H1 (cell line): Measurements from ENCODE around the gene SLC12A7. TPM values are rescaled to one million over a fixed set of nuclear protein-coding genes. Genes with fewer than 3 reads are reported as not detected.

Source experiments
- CTCF ChIA-PET: fragments of 300-600 bp; sonication (Branson Sonifier 250); formaldehyde crosslinking; loops from one replicate; lab custom pipeline; 2021; ENCODE audit not compliant: partially characterized antibody; lab: Charles Lee
- POLR2A ChIA-PET: fragments of 300-600 bp; sonication (Branson Sonifier 250); formaldehyde crosslinking; loops from one replicate; lab custom pipeline; 2021; ENCODE audit warnings: inconsistent platforms; ENCODE audit not compliant: partially characterized antibody; lab: Charles Lee
- DNase-seq, 2 experiments: peaks; one replicate each; pipeline versions ENCODE4 v3.0.0 to v3.0.0-alpha.2; 2010 to 2022; ENCODE audit warnings: low spot score in 2 of 2, low read depth in 1 of 2, mixed read lengths in 1 of 2
- FAIRE-seq: peaks from 2 replicates; lab custom pipeline; 2011; peaks lifted over from hg19 to GRCh38; lab: Jason Lieb, UNC
- H2AFZ ChIP-seq: 2 replicates; pipeline ENCODE4 v1.8.1; 2012; ENCODE audit warnings: low read length, inconsistent platforms
- H2AK5ac ChIP-seq: 2 replicates; pipeline ENCODE4 v1.6.1; 2013; ENCODE audit warnings: low read depth, low read length
- H2BK120ac ChIP-seq: replicated peaks from 2 replicates; pipeline ENCODE3; 2013; ENCODE audit warnings: low read depth, low read length, inconsistent platforms
- H2BK12ac ChIP-seq: 2 replicates; pipeline ENCODE4 v1.6.1; 2013; ENCODE audit warnings: low read depth, low read length
- H2BK15ac ChIP-seq: 2 replicates; pipeline ENCODE4 v1.6.1; 2013; ENCODE audit warnings: low read length
- H2BK20ac ChIP-seq: 2 replicates; pipeline ENCODE4 v1.6.1; 2013; ENCODE audit warnings: low read length
- H2BK5ac ChIP-seq: 2 replicates; pipeline ENCODE4 v1.6.1; 2013; ENCODE audit warnings: low read depth, low read length
- H3K14ac ChIP-seq: 2 replicates; pipeline ENCODE4 v1.6.1; 2013; ENCODE audit warnings: inconsistent platforms; ENCODE audit not compliant: insufficient read length
- H3K18ac ChIP-seq: 2 replicates; pipeline ENCODE4 v1.6.1; 2013; ENCODE audit warnings: low read length; ENCODE audit errors: extremely low read depth
- H3K23ac ChIP-seq: 2 replicates; pipeline ENCODE4 v1.6.1; 2013; ENCODE audit warnings: inconsistent platforms; ENCODE audit not compliant: insufficient read length
- H3K23me2 ChIP-seq: 2 replicates; pipeline ENCODE4 v1.6.1; 2013; ENCODE audit warnings: low read depth, low read length
- H3K27ac ChIP-seq: 2 replicates; pipeline ENCODE4 v1.6.1; 2011; ENCODE audit warnings: low read depth, low read length, inconsistent platforms
- H3K27me3 ChIP-seq, 4 experiments: replicated peaks in 1 of 4; 1 replicate in 1 of 4; 2 replicates in 3 of 4; pipeline versions ENCODE4 v1.6.1 to v1.8.1; 2011 to 2013; ENCODE audit warnings: low read length in 3 of 4, mild to moderate bottlenecking in 3 of 4, inconsistent platforms in 2 of 4, mixed read lengths in 2 of 4, moderate library complexity in 1 of 4; ENCODE audit not compliant: control insufficient read depth in 3 of 4, insufficient read depth in 3 of 4; ENCODE audit errors: extremely low read depth in 1 of 4
- H3K36me3 ChIP-seq, 4 experiments: 2 replicates each; pipeline versions ENCODE4 v1.6.1 to v1.8.1; 2011 to 2013; ENCODE audit warnings: mild to moderate bottlenecking in 4 of 4, low read length in 3 of 4, moderate library complexity in 2 of 4, control low read depth in 1 of 4, inconsistent platforms in 1 of 4; ENCODE audit not compliant: insufficient read depth in 4 of 4, control insufficient read depth in 2 of 4
- H3K4ac ChIP-seq: replicated peaks from 2 replicates; pipeline ENCODE3; 2013; ENCODE audit warnings: low read length, low read depth, mixed read lengths, inconsistent platforms; ENCODE audit not compliant: insufficient read length
- H3K4me1 ChIP-seq, 4 experiments: replicated peaks in 1 of 4; 1 replicate in 1 of 4; 2 replicates in 3 of 4; pipeline versions ENCODE4 v1.6.1 to v1.8.1; 2011 to 2013; ENCODE audit warnings: low read length in 3 of 4, inconsistent platforms in 2 of 4, mixed read lengths in 1 of 4; ENCODE audit not compliant: insufficient read depth in 4 of 4, control insufficient read depth in 3 of 4
- H3K4me2 ChIP-seq, 2 experiments: 2 replicates each; pipeline versions ENCODE4 v1.6.1 to v1.8.1; 2011 to 2013; ENCODE audit warnings: low read depth in 2 of 2, low read length in 2 of 2, control low read depth in 1 of 2, inconsistent platforms in 1 of 2, mild to moderate bottlenecking in 1 of 2; ENCODE audit not compliant: insufficient read depth in 1 of 2
- H3K4me3 ChIP-seq, 4 experiments: fragments of 200-600, 300-600 bp in 1 of 4; sonication (generic), shearing (Covaris generic), sonication (Bioruptor Twin) in 1 of 4; 2 replicates each; pipeline versions ENCODE4 v1.5.1 to v1.8.1; 2011 to 2016; ENCODE audit warnings: low read length in 4 of 4, low read depth in 3 of 4, control low read depth in 2 of 4, inconsistent platforms in 2 of 4, mild to moderate bottlenecking in 2 of 4, mixed read lengths in 1 of 4, moderate library complexity in 1 of 4; ENCODE audit not compliant: insufficient read depth in 2 of 4; ENCODE audit errors: extremely low read depth in 1 of 4
- H3K56ac ChIP-seq: replicated peaks from 2 replicates; pipeline ENCODE3; 2013; ENCODE audit warnings: low read depth, mild to moderate bottlenecking, mixed read lengths, low read length, inconsistent platforms; ENCODE audit not compliant: insufficient read length
- H3K79me1 ChIP-seq: 2 replicates; pipeline ENCODE4 v1.6.1; 2013; ENCODE audit warnings: low read depth, low read length, control low read depth
- H3K79me2 ChIP-seq, 2 experiments: 2 replicates each; pipeline versions ENCODE4 v1.6.1 to v1.8.1; 2012 to 2013; ENCODE audit warnings: low read length in 2 of 2, mild to moderate bottlenecking in 2 of 2, inconsistent platforms in 1 of 2; ENCODE audit not compliant: insufficient read depth in 2 of 2, control insufficient read depth in 1 of 2
- H3K9ac ChIP-seq, 4 experiments: replicated peaks in 1 of 4; 1 replicate in 1 of 4; 2 replicates in 3 of 4; pipeline versions ENCODE4 v1.6.1 to v1.8.1; 2011 to 2013; ENCODE audit warnings: low read depth in 3 of 4, low read length in 3 of 4, control low read depth in 2 of 4, mild to moderate bottlenecking in 2 of 4, moderate library complexity in 2 of 4, inconsistent platforms in 1 of 4; ENCODE audit errors: extremely low read depth in 1 of 4
- H3K9me3 ChIP-seq, 2 experiments: 2 replicates each; pipeline versions ENCODE4 v1.6.1 to v1.8.1; 2012 to 2013; ENCODE audit warnings: mild to moderate bottlenecking in 2 of 2, moderate library complexity in 2 of 2, control low read depth in 1 of 2, inconsistent platforms in 1 of 2, low read depth in 1 of 2, low read length in 1 of 2, mixed read lengths in 1 of 2; ENCODE audit not compliant: insufficient read depth in 2 of 2
- H4K20me1 ChIP-seq, 2 experiments: replicated peaks in 1 of 2; 2 replicates each; pipeline versions ENCODE3 to v1.8.1; 2011 to 2013; ENCODE audit warnings: inconsistent platforms in 2 of 2, low read length in 2 of 2, mild to moderate bottlenecking in 1 of 2; ENCODE audit not compliant: insufficient read depth in 2 of 2, control insufficient read depth in 1 of 2
- H4K5ac ChIP-seq: 2 replicates; pipeline ENCODE4 v1.6.1; 2013; ENCODE audit warnings: low read length, low read depth, mixed read lengths, inconsistent platforms; ENCODE audit not compliant: insufficient read length
- H4K8ac ChIP-seq: 2 replicates; pipeline ENCODE4 v1.8.0; 2013; ENCODE audit warnings: mild to moderate bottlenecking, moderate library complexity, low read length, inconsistent platforms; ENCODE audit not compliant: insufficient read depth; ENCODE audit errors: extremely low read depth
- H4K91ac ChIP-seq: replicated peaks from 2 replicates; pipeline ENCODE3; 2013; ENCODE audit warnings: low read length, mixed read lengths, inconsistent platforms; ENCODE audit not compliant: insufficient read length
- WGBS, 2 experiments: shearing (Covaris generic) in 1 of 2; methylation state at CpG; one replicate each; pipeline versions ENCODE4 v1.1.6 to v1.1.7; 2013 to 2015; ENCODE audit warnings: low lambda C conversion rate in 2 of 2, mixed read lengths in 2 of 2, inconsistent platforms in 1 of 2, low coverage in 1 of 2, missing lambda C conversion rate in 1 of 2; ENCODE audit not compliant: insufficient replicate concordance in 2 of 2, insufficient coverage in 1 of 2, insufficient read length in 1 of 2; ENCODE audit errors: extremely low coverage in 1 of 2, missing lambda C conversion rate in 1 of 2; 5-methylcytosine and 5-hydroxymethylcytosine counted together
- polyA plus RNA-seq, 7 experiments: library from polyadenylated mRNA; depleted of rRNA in 3 of 7; stranded (reverse) in 5 of 7; unstranded in 2 of 7; fragments of >200 nt in 5 of 7; fragments of 200-250 nt in 2 of 7; gene quantifications; 1 replicate in 5 of 7; 2 replicates in 1 of 7; 4 replicates in 1 of 7; pipeline versions ENCODE4 v1.2.1 to v1.2.3, GENCODE V29; 2011 to 2013; ENCODE audit warnings: missing spikeins in 2 of 7, mixed read lengths in 2 of 7
- total RNA-seq: library from RNA; stranded (reverse); fragmentation: NEBNext Ultra II Directional; extraction: Animal tissue kit (Norgen Biotek cat#: 25700); gene quantifications from 2 replicates; pipeline ENCODE4 v1.2.1, GENCODE V29; 2021

The SLC12A7 gene
- total and polyA plus RNA-seq, 2 of the 8 experiments (the other 6 are each of a cell fraction or from before 2014, with no cell fraction given): 23.5 to 39.7 TPM

DNA sequence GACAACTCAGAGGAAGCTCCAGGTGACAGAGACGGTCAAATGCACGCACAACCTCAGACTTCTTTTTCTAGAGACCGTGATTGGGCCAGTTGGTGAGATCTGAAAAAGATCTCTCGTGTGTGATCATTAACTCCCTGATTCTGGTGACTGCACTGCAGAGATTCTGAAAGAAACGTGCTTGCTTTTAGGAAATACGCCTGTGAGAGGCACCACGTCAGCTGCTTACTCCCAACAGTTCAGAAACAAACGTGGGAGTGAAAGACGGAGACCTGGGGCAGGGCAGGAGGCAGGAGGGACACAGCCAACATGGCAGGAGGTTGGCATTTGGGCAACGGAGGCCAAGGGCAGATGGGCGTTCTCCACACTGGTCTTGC lies 15.9 kb downstream of the SLC12A7 start:
- FAIRE-seq (no peak), DNase-seq (no peak)
- Histone ChIP-seq H3K27me3 (no peaks in the 10 kb centered on the region), H2BK5ac (0 out of 2 replicates have a peak overlapping the region, but pooled peaks have one; percentile 32), H2AFZ (no peak overlapping the region), H3K9me3 (no peaks in the 10 kb centered on the region), H2BK12ac (no peak overlapping the region), H3K79me1 (peaks cover 35% of the 10 kb centered on the region), H3K23me2 (no peaks in the 10 kb centered on the region; the same call in 1 of the 2 replicates), H2BK120ac (no peak overlapping the region), H3K4me3 (no peak overlapping the region), H3K27ac (no peak overlapping the region), H4K8ac (no peak overlapping the region), H3K4ac (no peak overlapping the region), H3K23ac (no peak overlapping the region), H3K14ac (no peak overlapping the region), H3K36me3 (peaks cover 4 to 23% (median 9%) of the 10 kb centered on the region in 4 experiments; a peak in 4 of 8 replicates), H4K20me1 (peaks cover 0 to 12% of the 10 kb centered on the region in 2 experiments), H3K56ac (no peak overlapping the region), H2BK15ac (no peak overlapping the region), H4K91ac (no peak overlapping the region), H3K79me2 (peaks cover 0 to 54% of the 10 kb centered on the region in 2 experiments; a peak in 3 of 4 replicates), H2AK5ac (peak overlapping the region; percentile 60), H3K9ac (no peak overlapping the region), H4K5ac (no peak overlapping the region), H3K4me2 (no peak overlapping the region), H3K18ac (peak overlapping the region; percentile 24; the same call in 1 of the 2 replicates), H3K4me1 (peaks cover 5 to 51% (median 29%) of the 10 kb centered on the region in 4 experiments), H2BK20ac (no peak overlapping the region)
- CTCF ChIA-PET: interaction anchor here (1.2 to 3.4 kb wide), 2 partner anchors 39 to 72 kb away, joined by 3 to 19 read pairs; no protein-coding TSS in a partner anchor
- WGBS, 2 experiments: 88% methylated on average over 11 of the region's 11 CpGs; no CpG with 5 or more reads in 1 of the 2 experiments
- POLR2A ChIA-PET: interaction anchor here (1.2 to 2.5 kb wide), 2 partner anchors 9 to 11 kb away, joined by 3 to 5 read pairs; no protein-coding TSS in a partner anchor
